Measurements from ENCODE around the gene GYPC.
"Not testable (repeated sequence)": the region's sequence is repeated elsewhere in the genome, so short reads cannot be mapped to it uniquely, and the experiment has no call there.

The GYPC gene

GRCh38 chr2:126698376-126698775 lies 42.4 kb downstream of the GYPC start:
- DNase-seq (ENCODE audit: low read depth in 3 of 3, low spot score in 1 of 3) = no peak

GRCh38 chr2:126699018-126699417 lies 43.1 kb downstream of the GYPC start:
- no peak for DNase-seq (ENCODE audit: low read depth in 3 of 3, low spot score in 1 of 3)

DNA sequence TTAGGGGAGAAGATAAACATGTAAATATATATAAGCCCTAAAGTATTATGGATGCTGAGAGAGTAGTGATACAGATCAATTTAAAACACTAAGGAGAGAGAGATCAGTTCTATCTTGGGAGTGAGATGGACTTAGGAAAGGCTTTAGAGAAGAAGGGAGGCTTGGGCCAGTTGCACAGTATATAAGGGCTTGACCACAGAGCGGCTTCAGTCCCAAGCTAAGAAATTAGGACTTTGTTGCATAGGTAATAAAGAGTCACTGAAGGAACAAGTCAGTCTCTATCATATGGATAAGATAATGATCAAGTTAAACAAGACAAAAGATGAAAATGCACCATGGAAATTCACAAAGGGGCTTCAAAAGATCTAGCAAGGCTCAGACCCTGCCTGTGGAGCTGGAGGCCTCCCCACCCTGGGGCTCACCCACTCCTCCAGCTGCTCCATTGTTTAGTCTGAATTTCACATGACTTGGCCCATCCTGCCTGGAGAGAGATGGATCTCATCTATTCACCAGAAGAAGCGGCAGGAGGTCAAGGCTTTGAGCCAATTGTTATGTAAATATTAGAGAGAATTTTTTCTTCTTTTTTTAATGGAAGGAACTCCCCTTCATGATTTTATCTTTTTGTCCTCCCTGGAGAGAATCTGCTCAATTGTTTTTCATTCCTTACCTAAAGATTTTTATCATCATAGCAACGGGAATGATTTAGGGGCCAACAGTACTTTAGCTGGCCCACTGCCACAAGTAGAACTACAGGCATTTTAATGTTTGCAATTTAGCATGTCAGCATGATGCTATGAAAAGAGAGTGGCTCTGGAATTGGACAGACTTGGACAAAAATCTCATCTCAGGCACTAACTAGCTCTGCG lies 44.0 kb downstream of the GYPC start:
- no peak for DNase-seq (ENCODE audit: low read depth in 3 of 3, low spot score in 1 of 3)

DNA sequence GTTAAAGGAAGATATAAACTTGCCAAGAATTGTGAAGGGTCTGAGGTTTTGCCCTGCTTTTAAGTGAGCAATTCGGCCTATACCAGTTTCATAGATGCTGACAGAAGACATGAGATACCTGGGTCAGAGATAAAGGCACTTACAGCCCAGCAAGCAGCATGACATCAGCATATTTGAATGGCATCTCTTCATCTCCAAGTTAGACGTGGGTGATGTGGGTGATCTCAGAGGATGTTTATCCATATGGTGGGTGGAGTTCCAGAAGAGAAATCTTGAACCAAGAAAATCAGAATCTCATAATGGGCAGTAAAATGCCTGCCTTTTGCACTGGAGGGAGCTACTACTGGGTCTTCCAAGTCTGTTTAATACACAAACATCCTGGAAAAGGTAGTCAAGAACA lies 44.7 kb downstream of the GYPC start:
- no peak for DNase-seq (ENCODE audit: low read depth in 3 of 3, low spot score in 1 of 3)

DNA sequence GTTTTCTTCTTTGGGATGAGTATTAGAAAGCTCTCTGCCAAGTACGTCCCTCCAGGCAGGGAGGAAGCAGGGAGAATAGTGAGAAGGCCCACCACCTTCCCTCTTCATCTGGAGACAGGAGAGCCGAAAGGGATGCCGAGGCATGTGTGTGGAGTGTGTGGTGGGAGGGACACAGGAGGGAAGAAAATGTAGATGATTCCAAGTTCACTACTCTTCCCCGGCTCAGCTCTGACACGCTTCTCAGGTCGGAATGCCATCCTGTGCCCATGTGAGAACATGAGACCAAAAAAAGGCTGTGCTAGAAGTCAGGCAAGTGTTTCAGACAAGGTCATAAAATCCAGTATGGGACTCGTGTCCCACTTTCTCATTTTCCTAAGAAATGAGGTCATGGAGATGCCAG lies 47.4 kb downstream of the GYPC start:
- no peak for DNase-seq (ENCODE audit: low read depth in 3 of 3, low spot score in 1 of 3)

- DNase-seq (ENCODE audit: low read depth in 3 of 3, low spot score in 1 of 3) = no peak
These were observed 48.6 kb downstream of the GYPC start for GRCh38 chr2:126704434-126705160.

DNA sequence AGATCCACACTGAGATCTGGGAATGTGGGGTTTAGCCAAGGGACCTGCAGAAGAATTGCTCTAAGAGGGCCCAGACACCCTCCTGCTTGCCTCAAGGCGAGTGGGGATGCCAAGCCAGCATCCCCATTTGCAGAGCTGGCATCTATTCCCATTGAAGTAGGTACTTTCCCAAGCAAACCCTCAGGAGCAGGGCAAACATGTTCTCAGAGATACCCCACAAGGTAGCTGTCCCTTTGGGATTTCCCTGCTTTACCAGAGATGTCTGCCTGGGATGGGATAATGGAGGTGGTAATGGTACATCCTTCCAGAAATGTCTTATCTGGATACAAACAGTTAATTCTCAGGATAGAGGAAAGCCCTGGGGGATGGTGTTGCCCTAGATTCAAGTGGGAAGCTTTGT lies 51.2 kb downstream of the GYPC start:
- no peak for DNase-seq (ENCODE audit: low read depth in 3 of 3, low spot score in 1 of 3)

- DNase-seq (ENCODE audit: low read depth in 3 of 3, low spot score in 1 of 3) = no peak
These were observed 52.0 kb downstream of the GYPC start for GRCh38 chr2:126707941-126708340.

DNA sequence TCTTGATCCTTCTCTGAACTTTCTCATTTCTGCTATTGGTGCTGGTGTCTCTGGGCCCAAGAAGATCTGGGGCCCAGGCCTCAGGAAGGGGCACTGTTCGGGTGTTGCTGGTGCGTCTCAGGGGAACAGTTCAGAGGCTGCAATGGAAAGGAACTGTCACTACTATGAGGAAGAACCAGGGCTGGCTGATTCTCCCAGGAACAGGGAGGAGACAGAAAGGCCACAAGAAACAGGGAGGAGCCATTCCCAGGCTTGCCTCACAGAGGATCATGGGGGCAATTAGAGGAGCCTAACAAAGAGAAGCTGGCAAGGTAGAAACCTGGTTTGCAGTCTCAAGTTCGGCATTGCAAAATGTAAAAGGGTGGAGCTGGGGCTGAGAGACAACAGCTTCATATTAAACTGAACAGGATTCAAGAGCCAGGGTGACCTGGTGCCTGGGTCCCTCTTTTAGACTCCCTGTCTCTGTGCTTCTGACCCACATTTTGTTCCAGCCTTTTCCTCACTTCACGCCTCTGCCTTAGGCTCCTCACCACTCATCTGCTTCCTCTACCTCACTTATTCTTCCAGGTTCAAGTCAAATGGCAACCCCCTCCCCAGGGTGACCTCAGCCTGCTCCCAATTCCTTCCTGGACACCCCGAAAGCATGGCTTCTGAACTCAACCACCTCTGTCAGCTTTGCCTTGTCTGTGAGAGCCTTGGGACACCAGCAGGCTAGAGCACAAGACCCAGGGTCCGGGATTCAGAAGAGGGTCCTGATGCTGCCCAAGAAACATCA lies 58.4 kb downstream of the GYPC start:
- DNase-seq (ENCODE audit: low read depth in 3 of 3, low spot score in 1 of 3) = no peak

GRCh38 chr2:126715111-126715510 lies 59.2 kb downstream of the GYPC start:
- no peak for DNase-seq (ENCODE audit: low read depth in 3 of 3, low spot score in 1 of 3)

DNA sequence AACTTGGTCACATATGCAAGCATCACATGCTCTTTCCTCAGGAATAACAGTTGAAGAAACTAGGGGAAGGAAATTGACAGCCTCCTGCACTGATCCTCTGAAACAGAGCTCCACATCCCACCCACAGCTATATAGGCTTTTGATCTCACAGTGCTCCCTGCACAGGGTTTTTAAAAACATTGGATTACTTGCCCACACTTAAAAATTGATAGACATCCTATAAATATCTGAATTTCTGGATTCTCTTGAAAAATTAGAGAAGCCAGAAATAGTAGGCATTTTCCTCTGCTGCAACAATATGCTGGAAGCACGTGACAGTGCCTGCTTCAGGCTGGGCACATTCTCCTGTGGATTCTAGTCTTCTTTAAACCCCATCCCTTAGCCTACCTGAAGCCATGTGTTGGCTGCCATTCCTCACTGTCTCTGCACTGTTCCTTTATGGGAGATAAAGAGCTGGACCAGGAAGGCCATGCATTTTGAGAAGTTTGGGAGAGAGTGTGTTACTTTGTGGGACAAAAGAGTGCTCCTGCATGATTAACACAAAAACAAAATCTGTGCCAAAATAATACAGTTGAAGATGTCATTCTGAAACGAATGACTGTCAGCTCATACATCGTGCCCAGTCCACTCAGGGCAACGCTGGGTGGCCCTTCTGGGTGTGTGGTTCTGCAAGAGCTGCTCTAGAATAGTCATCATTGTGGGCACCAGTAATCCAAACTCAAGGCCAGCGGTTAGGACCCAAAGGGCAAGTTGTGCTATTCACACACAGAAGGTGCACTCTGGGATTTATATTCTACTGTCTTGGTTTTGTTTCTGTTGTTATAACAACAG lies 59.8 kb downstream of the GYPC start:
- DNase-seq (ENCODE audit: low read depth in 3 of 3, low spot score in 1 of 3) = no peak

DNA sequence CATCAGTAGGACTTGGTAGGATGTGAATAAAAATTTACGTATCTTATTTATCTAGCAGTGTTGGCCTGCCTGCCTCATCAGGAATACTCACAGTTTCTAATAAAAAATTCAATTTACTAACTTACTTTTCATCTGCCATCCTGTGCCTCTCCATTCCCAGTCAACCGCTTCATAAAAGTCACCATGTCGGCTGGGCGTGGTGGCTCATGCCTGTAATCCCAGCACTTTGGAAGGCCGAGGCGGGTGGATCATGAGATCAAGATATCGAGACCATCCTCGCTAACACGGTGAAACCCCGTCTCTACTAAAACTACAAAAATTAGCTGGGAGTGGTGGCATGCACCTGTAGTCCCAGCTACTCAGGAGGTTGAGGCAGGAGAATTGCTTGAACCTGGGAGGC lies 61.3 kb downstream of the GYPC start:
- not testable (repeated sequence) for DNase-seq (ENCODE audit: low read depth in 3 of 3, low spot score in 1 of 3)

- no peak for DNase-seq (ENCODE audit: low read depth in 3 of 3, low spot score in 1 of 3)
These were observed 62.0 kb downstream of the GYPC start for GRCh38 chr2:126717928-126718327.

GRCh38 chr2:126719191-126719832 lies 63.4 kb downstream of the GYPC start:
- DNase-seq (ENCODE audit: low read depth in 3 of 3, low spot score in 1 of 3) = no peak

DNA sequence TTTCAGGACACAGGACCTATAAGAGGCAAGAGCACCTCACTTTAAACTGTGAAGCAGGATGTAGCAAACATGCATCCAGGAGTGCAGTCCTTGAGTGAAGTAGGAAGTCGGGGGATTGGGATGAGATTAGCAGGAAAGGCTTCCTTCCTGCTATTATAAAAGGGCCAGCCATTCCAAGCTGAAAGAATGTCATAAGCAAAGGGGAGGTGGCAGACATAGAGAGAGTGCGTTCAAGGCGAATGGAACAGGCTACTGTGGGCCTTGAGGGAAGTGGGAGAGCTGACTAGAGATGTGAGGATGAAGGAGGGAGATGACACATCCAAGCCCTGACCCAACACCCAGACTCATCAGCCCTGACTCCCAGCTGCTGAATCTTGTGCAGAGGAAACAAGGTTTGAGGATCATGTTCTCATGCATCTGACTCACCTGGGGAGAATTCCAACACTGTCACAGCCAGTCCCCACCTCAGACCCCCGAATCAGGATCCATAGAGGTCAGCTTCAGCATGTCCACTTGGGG lies 63.9 kb downstream of the GYPC start:
- DNase-seq (ENCODE audit: low read depth in 3 of 3, low spot score in 1 of 3) = no peak

- no peak for DNase-seq (ENCODE audit: low read depth in 3 of 3, low spot score in 1 of 3)
These were observed 64.7 kb downstream of the GYPC start for GRCh38 chr2:126720638-126721037.

GRCh38 chr2:126722081-126722480 lies 66.1 kb downstream of the GYPC start:
- no peak for DNase-seq (ENCODE audit: low read depth in 3 of 3, low spot score in 1 of 3)

GRCh38 chr2:126722546-126722945 lies 66.6 kb downstream of the GYPC start:
- DNase-seq (ENCODE audit: low read depth in 3 of 3, low spot score in 1 of 3) = no peak

- DNase-seq (ENCODE audit: low read depth in 3 of 3, low spot score in 1 of 3) = no peak
These were observed 67.4 kb downstream of the GYPC start for GRCh38 chr2:126723281-126723815.

GRCh38 chr2:126725580-126725979 lies 69.6 kb downstream of the GYPC start:
- DNase-seq (ENCODE audit: low read depth in 3 of 3, low spot score in 1 of 3) = no peak
